Mesenchymal stem cell (in vitro differentiated cells and primary cell): ENCODE measurements around the gene POTEC. TPM values are rescaled to one million over a fixed set of nuclear protein-coding genes. Genes with fewer than 3 reads are reported as not detected.
"Not testable (repeated sequence)": the region's sequence is repeated elsewhere in the genome, so short reads cannot be mapped to it uniquely, and the experiment has no call there.

Experiments used
- DNase-seq: peaks from one replicate; pipeline ENCODE4 v3.0.0-alpha.2; 2013
- H2AFZ ChIP-seq: one replicate; pipeline ENCODE4 v1.6.1; 2013; ENCODE audit warnings: low read depth, mild to moderate bottlenecking, control low read depth, inconsistent platforms, low read length, moderate library complexity
- H2AK5ac ChIP-seq: 2 replicates; pipeline ENCODE4 v1.6.1; 2013; ENCODE audit warnings: low read length, moderate library complexity, mild to moderate bottlenecking, inconsistent platforms; ENCODE audit not compliant: severe bottlenecking
- H2BK120ac ChIP-seq: one replicate; pipeline ENCODE4 v1.6.1; 2013; ENCODE audit warnings: low read depth, mild to moderate bottlenecking, inconsistent platforms, low read length, moderate library complexity
- H2BK12ac ChIP-seq, 2 experiments: one replicate each; pipeline ENCODE4 v1.6.1; 2013; ENCODE audit warnings: inconsistent platforms in 2 of 2, low read length in 2 of 2, mild to moderate bottlenecking in 2 of 2, moderate library complexity in 2 of 2, control low read depth in 1 of 2
- H2BK15ac ChIP-seq: one replicate; pipeline ENCODE4 v1.6.1; 2013; ENCODE audit warnings: mild to moderate bottlenecking, low read depth, inconsistent platforms; ENCODE audit not compliant: poor library complexity, severe bottlenecking
- H2BK5ac ChIP-seq: 2 replicates; pipeline ENCODE4 v1.6.1; 2013; ENCODE audit warnings: low read depth, mild to moderate bottlenecking, low read length, control low read depth, inconsistent platforms; ENCODE audit not compliant: poor library complexity, severe bottlenecking
- H3K14ac ChIP-seq, 2 experiments: one replicate each; pipeline ENCODE4 v1.6.1; 2013; ENCODE audit warnings: inconsistent platforms in 2 of 2, low read length in 2 of 2, control low read depth in 1 of 2, mild to moderate bottlenecking in 1 of 2, moderate library complexity in 1 of 2
- H3K18ac ChIP-seq, 2 experiments: one replicate each; pipeline ENCODE4 v1.6.1; 2013; ENCODE audit warnings: inconsistent platforms in 2 of 2, low read length in 2 of 2, control low read depth in 1 of 2, low read depth in 1 of 2, mild to moderate bottlenecking in 1 of 2
- H3K23ac ChIP-seq, 2 experiments: one replicate each; pipeline ENCODE4 v1.6.1; 2013; ENCODE audit warnings: inconsistent platforms in 2 of 2, low read length in 2 of 2, mild to moderate bottlenecking in 2 of 2, moderate library complexity in 2 of 2, control low read depth in 1 of 2
- H3K27ac ChIP-seq: 2 replicates; pipeline ENCODE4 v1.5.1; 2013; ENCODE audit warnings: mild to moderate bottlenecking, moderate library complexity, low read length, control low read depth, inconsistent platforms; ENCODE audit not compliant: poor library complexity, severe bottlenecking
- H3K27me3 ChIP-seq, 2 experiments: 2 replicates each; pipeline versions ENCODE4 v1.6.1 to v1.7.0; 2013; ENCODE audit warnings: low read length in 2 of 2, mild to moderate bottlenecking in 2 of 2, moderate library complexity in 2 of 2, control low read depth in 1 of 2, inconsistent platforms in 1 of 2; ENCODE audit not compliant: control insufficient read depth in 1 of 2, insufficient read depth in 1 of 2
- H3K36me3 ChIP-seq, 2 experiments: 2 replicates each; pipeline versions ENCODE4 v1.6.1 to v1.7.0; 2013; ENCODE audit warnings: low read length in 2 of 2, control low read depth in 1 of 2, inconsistent platforms in 1 of 2, low read depth in 1 of 2, mild to moderate bottlenecking in 1 of 2; ENCODE audit not compliant: insufficient read depth in 2 of 2, control insufficient read depth in 1 of 2
- H3K4ac ChIP-seq, 2 experiments: one replicate each; pipeline ENCODE4 v1.6.1; 2013; ENCODE audit warnings: inconsistent platforms in 2 of 2, low read length in 2 of 2, mild to moderate bottlenecking in 2 of 2, moderate library complexity in 2 of 2, control low read depth in 1 of 2, low read depth in 1 of 2
- H3K4me1 ChIP-seq: 2 replicates; pipeline ENCODE4 v1.6.1; 2013; ENCODE audit warnings: low read depth, low read length, control low read depth; ENCODE audit not compliant: control insufficient read depth, insufficient read depth
- H3K4me2 ChIP-seq: 2 replicates; pipeline ENCODE4 v1.6.1; 2013; ENCODE audit warnings: low read length, mild to moderate bottlenecking, inconsistent platforms; ENCODE audit not compliant: poor library complexity, severe bottlenecking
- H3K4me3 ChIP-seq, 2 experiments: 2 replicates each; pipeline versions ENCODE4 v1.5.1 to v1.7.0; 2013; ENCODE audit warnings: low read length in 2 of 2, mild to moderate bottlenecking in 2 of 2, control low read depth in 1 of 2, low read depth in 1 of 2; ENCODE audit not compliant: insufficient read depth in 1 of 2
- H3K79me1 ChIP-seq: replicated peaks from 2 replicates; pipeline ENCODE4 v1.6.1; 2013; ENCODE audit warnings: mild to moderate bottlenecking, control low read depth, low read length, inconsistent platforms; ENCODE audit not compliant: poor library complexity, severe bottlenecking
- H3K9ac ChIP-seq: 2 replicates; pipeline ENCODE4 v1.7.0; 2013; ENCODE audit warnings: mild to moderate bottlenecking, low read length, moderate library complexity
- H3K9me3 ChIP-seq: 2 replicates; pipeline ENCODE4 v1.7.0; 2013; ENCODE audit warnings: mild to moderate bottlenecking, low read length; ENCODE audit not compliant: control insufficient read depth
- H4K8ac ChIP-seq: one replicate; pipeline ENCODE4 v1.6.1; 2013; ENCODE audit warnings: inconsistent platforms, mild to moderate bottlenecking, low read length, moderate library complexity
- H4K91ac ChIP-seq: one replicate; pipeline ENCODE4 v1.6.1; 2013; ENCODE audit warnings: mild to moderate bottlenecking, low read length, inconsistent platforms
- WGBS: methylation state at CpG from one replicate; pipeline ENCODE4 v1.1.7; 2013; ENCODE audit warnings: mixed read lengths; 5-methylcytosine and 5-hydroxymethylcytosine counted together
- small RNA-seq: library from polyadenylated mRNA; stranded (forward); fragments of <200 nt; extraction: miRNeasy Mini kit (QIAGEN cat#:217004); gene quantifications from one replicate; pipeline ENCODE3, GENCODE V24; 2013; ENCODE audit warnings: low read depth

Gene POTEC

DNA sequence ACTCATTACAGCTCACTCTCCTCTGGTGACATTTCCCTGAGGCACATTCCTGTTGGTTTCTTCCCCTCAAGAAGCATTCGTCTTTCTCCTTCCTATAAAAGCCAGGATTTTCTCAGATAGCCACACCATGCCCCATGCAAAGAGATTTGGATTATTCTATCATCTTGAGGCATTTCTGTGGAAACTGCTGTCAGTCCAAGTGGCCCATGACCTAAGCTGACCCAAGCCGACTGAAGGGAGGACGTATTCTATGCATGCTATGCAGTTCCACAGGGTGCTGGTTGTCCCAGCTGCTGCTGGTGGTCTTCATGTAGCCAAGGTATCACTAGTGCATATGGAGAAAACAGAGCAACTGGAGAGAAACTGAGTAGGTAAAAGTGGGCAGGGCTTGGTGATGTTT lies 73.0 kb downstream of the POTEC start:
- 54% methylated on average over 3 of the region's 3 CpGs for WGBS
- H3K27ac ChIP-seq, DNase-seq, H2BK120ac ChIP-seq, H3K4me1 ChIP-seq, H2AK5ac ChIP-seq, H4K8ac ChIP-seq, H3K9me3 ChIP-seq, H3K9ac ChIP-seq, H3K23ac ChIP-seq, H2BK12ac ChIP-seq, H4K91ac ChIP-seq, H3K36me3 ChIP-seq, H3K4me3 ChIP-seq, H3K79me1 ChIP-seq, H2AFZ ChIP-seq, H3K14ac ChIP-seq, H2BK15ac ChIP-seq, H3K4me2 ChIP-seq, H2BK5ac ChIP-seq, H3K4ac ChIP-seq, H3K18ac ChIP-seq, H3K27me3 ChIP-seq: not testable (repeated sequence)

- H4K8ac ChIP-seq, H2BK12ac ChIP-seq, H3K4me3 ChIP-seq, H2AK5ac ChIP-seq, H3K4me2 ChIP-seq, H3K23ac ChIP-seq, H3K9me3 ChIP-seq, H3K4ac ChIP-seq, H3K4me1 ChIP-seq, H3K36me3 ChIP-seq, H3K27me3 ChIP-seq, H3K27ac ChIP-seq, H2BK5ac ChIP-seq, H3K79me1 ChIP-seq, H4K91ac ChIP-seq, H2BK120ac ChIP-seq, H2BK15ac ChIP-seq, H2AFZ ChIP-seq, H3K14ac ChIP-seq, H3K18ac ChIP-seq, H3K9ac ChIP-seq, DNase-seq: not testable (repeated sequence)
These were observed 73.4 kb downstream of the POTEC start for GRCh38 chr18:14470046-14470445.

DNA sequence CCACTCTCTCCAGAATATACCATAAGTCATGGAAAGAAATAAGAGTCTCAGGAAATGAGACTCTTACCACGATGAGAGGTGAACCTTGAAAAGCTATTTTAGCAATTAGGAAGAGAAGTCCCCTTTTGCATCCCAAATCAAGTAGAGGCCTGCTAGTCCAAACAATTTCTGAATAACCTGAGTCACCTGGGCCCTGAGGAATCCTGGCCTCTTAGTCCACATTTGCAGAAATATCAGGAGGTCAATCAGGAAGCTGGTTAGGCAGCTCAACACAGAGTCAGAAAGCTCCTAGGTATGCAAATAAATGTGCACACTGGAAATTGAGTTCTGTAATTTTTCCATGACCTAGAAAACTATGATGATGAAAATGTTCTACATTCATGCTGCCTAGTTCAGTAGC lies 77.4 kb downstream of the POTEC start:
- H2BK5ac ChIP-seq, H3K27ac ChIP-seq, H3K4me2 ChIP-seq, H3K18ac ChIP-seq, H3K4me3 ChIP-seq, H3K27me3 ChIP-seq, H2BK15ac ChIP-seq, H3K14ac ChIP-seq, H3K9me3 ChIP-seq, H3K36me3 ChIP-seq, H3K4me1 ChIP-seq, H2AK5ac ChIP-seq, H2BK12ac ChIP-seq, H3K79me1 ChIP-seq, H3K23ac ChIP-seq, H4K8ac ChIP-seq, H2AFZ ChIP-seq, H2BK120ac ChIP-seq, H3K4ac ChIP-seq, H3K9ac ChIP-seq, DNase-seq, H4K91ac ChIP-seq: not testable (repeated sequence)
- 50% methylated on average over 1 of the region's 1 CpG for WGBS

Small RNAs within 50 kb of the gene (small RNA-seq; reads per million reads assigned to genes)
- not detected for gene RNU6-1021P
